Endothelial cell of umbilical vein (primary cell): Measurements from ENCODE around the gene YWHAQ. TPM values are rescaled to one million over a fixed set of nuclear protein-coding genes. Genes with fewer than 3 reads are reported as not detected.

ENCODE experiments used
- BruUV-seq: library from RNA; stranded (reverse); fragments of 400-500 nt; replicated peaks from 2 replicates; lab custom pipeline; 2021; lab: Mats Ljungman, UMichigan
- CTCF ChIA-PET: fragments of 300-600, 350-600 bp; sonication (Branson Sonifier 250); formaldehyde crosslinking; loops from one replicate; lab custom pipeline; 2021; ENCODE audit warnings: antibody characterized with exemption, inconsistent platforms; lab: Charles Lee
- POLR2A ChIA-PET: fragments of 300-600, 350-600 bp; sonication (Branson Sonifier 250); formaldehyde crosslinking; loops from one replicate; lab custom pipeline; 2021; ENCODE audit warnings: antibody characterized with exemption, inconsistent platforms; lab: Charles Lee
- DNase-seq: peaks from one replicate; pipeline ENCODE4 v3.0.0-alpha.2; 2011; ENCODE audit warnings: low read depth, low spot score
- FAIRE-seq: peaks from 2 replicates; lab custom pipeline; 2011; peaks lifted over from hg19 to GRCh38; lab: Jason Lieb, UNC
- H2AFZ ChIP-seq: 2 replicates; pipeline ENCODE4 v1.6.0; 2012; ENCODE audit warnings: low read depth, low read length, control low read depth, inconsistent platforms
- H3K27ac ChIP-seq: 2 replicates; pipeline ENCODE4 v1.5.1; 2011; ENCODE audit warnings: low read depth, mild to moderate bottlenecking, control low read depth, low read length, moderate library complexity; ENCODE audit not compliant: insufficient read depth
- H3K27me3 ChIP-seq, 2 experiments: 2 replicates each; pipeline versions ENCODE4 v1.6.0 to v1.6.1; 2011; ENCODE audit warnings: low read length in 2 of 2, mixed read lengths in 1 of 2; ENCODE audit not compliant: control insufficient read depth in 2 of 2, insufficient read depth in 2 of 2
- H3K36me3 ChIP-seq, 2 experiments: 2 replicates in 1 of 2; 3 replicates in 1 of 2; pipeline ENCODE4 v1.5.1; 2011; ENCODE audit warnings: low read length in 2 of 2, mild to moderate bottlenecking in 1 of 2, moderate library complexity in 1 of 2; ENCODE audit not compliant: control insufficient read depth in 2 of 2, insufficient read depth in 2 of 2; ENCODE audit errors: extremely low read depth in 1 of 2
- H3K4me1 ChIP-seq: 3 replicates; pipeline ENCODE4 v1.5.1; 2011; ENCODE audit warnings: mild to moderate bottlenecking, low read length; ENCODE audit not compliant: control insufficient read depth, insufficient read depth; ENCODE audit errors: extremely low read depth
- H3K4me2 ChIP-seq: 2 replicates; pipeline ENCODE4 v1.6.1; 2011; ENCODE audit warnings: low read length, control low read depth, mixed read lengths; ENCODE audit not compliant: insufficient read depth
- H3K4me3 ChIP-seq, 3 experiments: fragments of 200-600 bp in 1 of 3; sonication (generic), shearing (Covaris generic) in 1 of 3; replicated peaks in 1 of 3; 2 replicates each; pipeline ENCODE4 v1.5.1; 2011 to 2016; ENCODE audit warnings: control low read depth in 3 of 3, low read length in 3 of 3, mild to moderate bottlenecking in 2 of 3, inconsistent platforms in 1 of 3, low read depth in 1 of 3, moderate library complexity in 1 of 3; ENCODE audit not compliant: insufficient read depth in 1 of 3
- H3K79me2 ChIP-seq: 2 replicates; pipeline ENCODE4 v1.6.0; 2012; ENCODE audit warnings: low read length, inconsistent platforms; ENCODE audit not compliant: control insufficient read depth, insufficient read depth
- H3K9ac ChIP-seq: replicated peaks from 2 replicates; pipeline ENCODE3; 2011; ENCODE audit warnings: low read length, control low read depth; ENCODE audit not compliant: insufficient read depth; ENCODE audit errors: extremely low read depth
- H3K9me1 ChIP-seq: replicated peaks from 3 replicates; pipeline ENCODE4 v1.6.0; 2011; ENCODE audit warnings: mild to moderate bottlenecking, low read length; ENCODE audit not compliant: control insufficient read depth, insufficient read depth; ENCODE audit errors: extremely low read depth
- H3K9me3 ChIP-seq: replicated peaks from 2 replicates; pipeline ENCODE4 v1.5.1; 2012; ENCODE audit warnings: low read length, inconsistent platforms; ENCODE audit not compliant: control insufficient read depth, insufficient read depth
- H4K20me1 ChIP-seq: replicated peaks from 2 replicates; pipeline ENCODE3; 2011; ENCODE audit warnings: mild to moderate bottlenecking, low read length; ENCODE audit not compliant: control insufficient read depth, insufficient read depth; ENCODE audit errors: extremely low read depth
- EZH2 ChIP-seq: IDR thresholded peaks from 2 replicates; pipeline ENCODE4 v1.6.1; 2012; ENCODE audit warnings: borderline replicate concordance, low read depth, mild to moderate bottlenecking, moderate library complexity, low read length, inconsistent platforms; ENCODE audit not compliant: severe bottlenecking
- FOS ChIP-seq: IDR thresholded peaks from 2 replicates; pipeline ENCODE4 v1.6.1; 2011; ENCODE audit warnings: mild to moderate bottlenecking, low read length, moderate library complexity, borderline replicate concordance; ENCODE audit not compliant: insufficient read depth
- GATA2 ChIP-seq: IDR thresholded peaks from 2 replicates; pipeline ENCODE4 v1.7.0; 2011; ENCODE audit warnings: low read depth, mild to moderate bottlenecking, moderate library complexity, mixed read lengths, low read length; ENCODE audit not compliant: insufficient read length, insufficient read depth
- JUN ChIP-seq: IDR thresholded peaks from 2 replicates; pipeline ENCODE4 v1.6.1; 2011; ENCODE audit warnings: borderline replicate concordance, low read depth; ENCODE audit not compliant: insufficient read length, insufficient read depth
- MYC ChIP-seq: IDR thresholded peaks from one replicate; pipeline ENCODE4 v1.6.1; 2011; ENCODE audit warnings: mild to moderate bottlenecking, low read depth, low read length
- POLR2A ChIP-seq: IDR thresholded peaks from 2 replicates; pipeline ENCODE4 v1.6.1; 2012; ENCODE audit warnings: low read depth, mild to moderate bottlenecking, control low read depth, low read length
- POLR2AphosphoS5 ChIP-seq: IDR thresholded peaks from 2 replicates; pipeline ENCODE4 v1.6.1; 2012; ENCODE audit warnings: low read depth, mild to moderate bottlenecking, control low read depth, low read length, moderate library complexity; ENCODE audit not compliant: insufficient read depth
- dilution Hi-C: fragments of 300-500 bp; cut with MboI; formaldehyde crosslinking; loops from one replicate; pipeline ENCODE4 v1.15.0; 2019; ENCODE audit warnings: low sequenced_read_pairs; ENCODE audit not compliant: extremely low pct_ligation_motif_present
- intact Hi-C: fragments of 100-400 bp; cut with micrococcal nuclease; formaldehyde crosslinking; loops from one replicate; pipeline ENCODE4 v1.10.0; 2022
- polyA plus RNA-seq, 4 experiments: library from polyadenylated mRNA; depleted of rRNA in 3 of 4; stranded (reverse) in 3 of 4; unstranded in 1 of 4; fragments of >200 nt; gene quantifications; 2 replicates each; pipeline versions ENCODE4 v1.2.1 to v1.2.3, GENCODE V29; 2011 to 2012; ENCODE audit warnings: missing spikeins in 1 of 4
- total RNA-seq: library from RNA; stranded (reverse); gene quantifications from 2 replicates; pipeline ENCODE4 v1.2.3, GENCODE V29; 2021
- TF ChIP-seq, protein P1 (sequence below), 2 donors: IDR thresholded peaks; 1 replicate in 1 of 2; 2 replicates in 1 of 2; pipeline ENCODE4 v1.5.1; 2011; ENCODE audit warnings: low read length in 2 of 2, mild to moderate bottlenecking in 2 of 2, moderate library complexity in 2 of 2, control low read depth in 1 of 2, inconsistent platforms in 1 of 2, low read depth in 1 of 2; ENCODE audit not compliant: insufficient read depth in 1 of 2; ENCODE audit errors: extremely low read depth in 1 of 2
- TF ChIP-seq, protein P2 (sequence below): IDR thresholded peaks from 2 replicates; pipeline ENCODE4 v1.6.1; 2011; ENCODE audit not compliant: insufficient read depth, insufficient read length

The YWHAQ gene
- total and polyA plus RNA-seq, 2 donors (not counting 3 experiments of a cell fraction or from before 2014, with no cell fraction given) = 217 to 456 TPM

DNA sequence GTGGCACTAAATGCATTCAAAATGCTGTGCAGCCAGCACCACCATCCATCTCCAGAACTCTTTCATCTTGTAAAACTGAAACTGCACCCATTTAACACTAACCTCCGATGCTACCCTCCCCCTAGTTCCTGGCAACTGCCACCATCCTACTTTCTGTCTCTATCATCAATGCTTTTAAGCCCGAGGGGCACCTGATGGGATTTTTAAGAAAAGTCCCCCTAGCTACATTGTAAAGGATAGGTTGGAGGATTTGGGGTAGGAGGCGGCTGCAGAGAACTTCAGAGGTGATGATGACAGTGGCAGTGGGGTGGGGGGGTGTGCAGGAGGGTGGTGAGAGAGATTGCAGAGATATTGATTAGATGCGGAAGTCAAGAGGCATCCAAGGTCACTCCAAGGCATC lies 10.8 kb upstream of the YWHAQ start:
- Histone ChIP-seq H3K27ac (no peak overlapping the region), H3K9me1 (no peaks in the 10 kb centered on the region), H3K9me3 (no peaks in the 10 kb centered on the region), H3K4me2 (no peak overlapping the region), H3K9ac (no peak overlapping the region), H3K4me1 (peaks cover 19% of the 10 kb centered on the region), H3K36me3 (no peaks in the 10 kb centered on the region), H3K79me2 (no peaks in the 10 kb centered on the region), H3K4me3 (no peak overlapping the region), H4K20me1 (no peaks in the 10 kb centered on the region), H2AFZ (no peak overlapping the region), H3K27me3 (peaks cover 0 to 2% of the 10 kb centered on the region in 2 experiments)
- intact Hi-C loops = no loop called here
- POLR2A ChIA-PET = interaction anchor here (0.6 kb wide), 1 partner anchor 28 kb away, joined by 3 read pairs; no protein-coding TSS in a partner anchor
- dilution Hi-C loops = no loop called here
- no TSS peak for BruUV-seq
- no peak for TF ChIP-seq MYC
- CTCF ChIA-PET = no interaction called here
- FAIRE-seq (no peak), DNase-seq (no peak)

DNA sequence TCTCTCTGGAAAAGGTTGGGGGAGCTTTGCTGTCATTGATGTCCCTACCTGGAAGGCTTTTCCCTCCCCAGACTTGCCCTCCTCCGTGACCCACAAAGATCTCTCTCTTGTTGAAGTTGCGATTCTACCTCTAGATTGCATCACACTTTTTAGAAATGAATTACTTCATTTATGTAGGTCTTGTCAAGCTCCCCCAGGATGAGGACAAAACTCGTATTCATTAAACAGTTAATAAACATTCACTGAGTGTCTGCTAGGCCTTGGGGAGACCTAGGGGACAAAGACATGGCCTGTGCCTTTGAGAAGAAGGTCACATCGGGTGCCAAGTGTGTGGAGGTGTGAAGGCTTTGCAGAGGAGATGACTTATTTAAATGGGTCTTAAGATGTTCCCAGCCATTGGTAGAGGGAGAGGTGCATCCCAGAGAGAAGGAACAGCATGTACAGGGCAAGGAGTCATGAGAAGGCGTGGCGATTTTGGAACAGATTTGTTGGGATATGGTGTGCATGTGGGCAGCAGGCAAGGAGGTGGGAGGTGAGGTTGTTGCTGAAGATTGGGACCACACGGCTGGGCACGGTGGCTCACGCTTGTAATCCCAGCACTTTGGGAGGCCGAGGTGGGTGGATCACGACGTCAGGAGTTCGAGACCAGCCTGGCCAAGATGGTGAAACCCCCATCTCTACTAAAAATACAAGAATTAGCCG lies 9.8 kb upstream of the YWHAQ start:
- Histone ChIP-seq H3K4me3 (no peak overlapping the region), H3K9me3 (no peaks in the 10 kb centered on the region), H3K27ac (no peak overlapping the region), H3K4me2 (no peak overlapping the region), H4K20me1 (no peaks in the 10 kb centered on the region), H3K9me1 (no peaks in the 10 kb centered on the region), H3K36me3 (no peaks in the 10 kb centered on the region), H3K79me2 (no peaks in the 10 kb centered on the region), H2AFZ (no peak overlapping the region), H3K27me3 (peaks cover 0 to 2% of the 10 kb centered on the region in 2 experiments), H3K9ac (no peak overlapping the region), H3K4me1 (peaks cover 19% of the 10 kb centered on the region)
- no TSS peak for BruUV-seq
- ChIA-PET CTCF (no interaction called here), POLR2A (interaction anchor here (1.3 kb wide), 1 partner anchor 11 kb away, joined by 3 read pairs; no protein-coding TSS in a partner anchor)
- DNase-seq = no peak
- FAIRE-seq = no peak
- intact Hi-C loops = no loop called here
- dilution Hi-C loops = no loop called here
- TF ChIP-seq, protein P1, sequence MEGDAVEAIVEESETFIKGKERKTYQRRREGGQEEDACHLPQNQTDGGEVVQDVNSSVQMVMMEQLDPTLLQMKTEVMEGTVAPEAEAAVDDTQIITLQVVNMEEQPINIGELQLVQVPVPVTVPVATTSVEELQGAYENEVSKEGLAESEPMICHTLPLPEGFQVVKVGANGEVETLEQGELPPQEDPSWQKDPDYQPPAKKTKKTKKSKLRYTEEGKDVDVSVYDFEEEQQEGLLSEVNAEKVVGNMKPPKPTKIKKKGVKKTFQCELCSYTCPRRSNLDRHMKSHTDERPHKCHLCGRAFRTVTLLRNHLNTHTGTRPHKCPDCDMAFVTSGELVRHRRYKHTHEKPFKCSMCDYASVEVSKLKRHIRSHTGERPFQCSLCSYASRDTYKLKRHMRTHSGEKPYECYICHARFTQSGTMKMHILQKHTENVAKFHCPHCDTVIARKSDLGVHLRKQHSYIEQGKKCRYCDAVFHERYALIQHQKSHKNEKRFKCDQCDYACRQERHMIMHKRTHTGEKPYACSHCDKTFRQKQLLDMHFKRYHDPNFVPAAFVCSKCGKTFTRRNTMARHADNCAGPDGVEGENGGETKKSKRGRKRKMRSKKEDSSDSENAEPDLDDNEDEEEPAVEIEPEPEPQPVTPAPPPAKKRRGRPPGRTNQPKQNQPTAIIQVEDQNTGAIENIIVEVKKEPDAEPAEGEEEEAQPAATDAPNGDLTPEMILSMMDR (IDR thresholded peaks at IDR 0.05; ENCODE audit: extremely low read depth in 1 of 2, insufficient read depth in 1 of 2, low read depth in 1 of 2, low read length in 2 of 2) = no peak
- TF ChIP-seq JUN (no peak), POLR2A (no peak), EZH2 (no peak), MYC (no peak), POLR2AphosphoS5 (no peak), GATA2 (no peak), FOS (no peak)
- TF ChIP-seq, protein P2, sequence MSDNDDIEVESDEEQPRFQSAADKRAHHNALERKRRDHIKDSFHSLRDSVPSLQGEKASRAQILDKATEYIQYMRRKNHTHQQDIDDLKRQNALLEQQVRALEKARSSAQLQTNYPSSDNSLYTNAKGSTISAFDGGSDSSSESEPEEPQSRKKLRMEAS = no peak
